Tibial artery (tissue), 4 donors: ENCODE data around the gene SEPHS1.
A peak's percentile ranks its signal among the peaks of the same experiment; 100 is the strongest.

Experiments used
- DNase-seq, 2 donors: peaks; one replicate each; pipeline ENCODE4 v3.0.0-alpha.2; 2019
- H3K27ac ChIP-seq, 2 donors: fragments of 200-600 bp; sonication (generic) in 1 of 2; 1 replicate in 1 of 2; 2 replicates in 1 of 2; pipeline ENCODE4 v1.5.1; 2018 to 2019; ENCODE audit warnings: mild to moderate bottlenecking in 1 of 2
- H3K27me3 ChIP-seq, 2 donors: fragments of 200-600 bp; sonication (generic) in 1 of 2; one replicate each; pipeline versions ENCODE4 v1.5.1 to v1.6.0; 2016 to 2019
- H3K36me3 ChIP-seq, 3 donors: fragments of 200-600 bp; sonication (generic) in 2 of 3; one replicate each; pipeline ENCODE4 v1.5.1; 2016 to 2019; ENCODE audit warnings: mild to moderate bottlenecking in 2 of 3
- H3K4me1 ChIP-seq, 4 donors: fragments of 200-600 bp; sonication (generic) in 2 of 4; 1 replicate in 3 of 4; 2 replicates in 1 of 4; pipeline ENCODE4 v1.5.1; 2016 to 2019
- H3K4me3 ChIP-seq, 2 donors: fragments of 200-600 bp; sonication (generic) in 1 of 2; 1 replicate in 1 of 2; 2 replicates in 1 of 2; pipeline ENCODE4 v1.5.1; 2018 to 2019; ENCODE audit warnings: mild to moderate bottlenecking in 2 of 2
- H3K9me3 ChIP-seq, 3 donors: fragments of 200-600 bp; sonication (generic) in 1 of 3; one replicate each; pipeline ENCODE4 v1.5.1; 2016 to 2019
- intact Hi-C: fragments of 100-400 bp; cut with DNase I; formaldehyde crosslinking; loops from one replicate; pipeline ENCODE4 v1.15.0; 2023; ENCODE audit warnings: low total_unique reads
- TF ChIP-seq, protein P1 (sequence below), 2 experiments: fragments of 200-600 bp in 1 of 2; fragments of 450-650 bp in 1 of 2; IDR thresholded peaks; one replicate each; pipeline ENCODE4 v1.5.1; 2017 to 2019; ENCODE audit warnings: antibody characterized with exemption in 2 of 2, mild to moderate bottlenecking in 1 of 2, moderate library complexity in 1 of 2

Gene SEPHS1, protein sequence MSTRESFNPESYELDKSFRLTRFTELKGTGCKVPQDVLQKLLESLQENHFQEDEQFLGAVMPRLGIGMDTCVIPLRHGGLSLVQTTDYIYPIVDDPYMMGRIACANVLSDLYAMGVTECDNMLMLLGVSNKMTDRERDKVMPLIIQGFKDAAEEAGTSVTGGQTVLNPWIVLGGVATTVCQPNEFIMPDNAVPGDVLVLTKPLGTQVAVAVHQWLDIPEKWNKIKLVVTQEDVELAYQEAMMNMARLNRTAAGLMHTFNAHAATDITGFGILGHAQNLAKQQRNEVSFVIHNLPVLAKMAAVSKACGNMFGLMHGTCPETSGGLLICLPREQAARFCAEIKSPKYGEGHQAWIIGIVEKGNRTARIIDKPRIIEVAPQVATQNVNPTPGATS

DNA sequence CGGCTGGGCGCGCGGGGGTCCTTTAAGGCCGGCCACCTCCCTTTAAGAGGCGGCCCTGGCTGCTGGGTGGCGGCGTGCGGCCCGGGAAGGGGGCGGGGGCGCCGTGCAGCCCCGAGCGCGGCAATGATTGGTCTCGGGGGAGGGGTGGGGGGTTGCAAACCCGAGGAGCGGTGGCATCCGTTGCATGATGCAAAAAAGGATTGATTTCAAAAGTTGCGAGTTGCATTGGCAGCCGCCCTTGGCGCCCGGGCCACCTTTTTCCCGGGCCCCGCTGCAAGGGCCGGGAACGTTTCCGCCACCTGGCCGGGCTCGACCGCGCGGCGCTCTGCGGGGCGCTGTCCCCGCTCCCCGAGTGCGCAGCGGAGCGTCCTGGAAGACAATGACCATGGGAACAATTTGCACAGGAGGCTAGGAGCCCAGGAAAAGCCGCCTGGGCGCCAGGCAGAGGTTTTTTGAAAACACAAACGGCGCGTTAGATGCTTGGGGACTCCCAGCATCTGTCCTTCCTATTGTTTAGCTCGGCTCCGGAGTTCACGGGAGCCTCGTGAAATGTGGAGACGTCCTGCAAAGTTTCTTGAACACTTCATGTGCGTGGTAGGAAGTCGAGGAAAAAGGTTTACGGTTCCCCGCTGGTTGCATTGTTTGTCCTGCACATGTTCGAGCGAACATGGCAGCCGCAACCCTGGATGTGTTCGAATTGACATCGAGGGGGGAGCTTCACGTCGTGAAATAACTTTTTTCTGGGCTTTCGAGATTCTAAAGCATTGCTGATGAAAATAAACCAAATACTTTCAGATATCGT is at the start of gene SEPHS1:
Gene SEPHS1, minus strand, starts transcription at position 78 of the 802 bp plus-strand sequence. CDS start 3,343 bp downstream, outside the sequence.
- intact Hi-C loops, result no loop called here

DNA sequence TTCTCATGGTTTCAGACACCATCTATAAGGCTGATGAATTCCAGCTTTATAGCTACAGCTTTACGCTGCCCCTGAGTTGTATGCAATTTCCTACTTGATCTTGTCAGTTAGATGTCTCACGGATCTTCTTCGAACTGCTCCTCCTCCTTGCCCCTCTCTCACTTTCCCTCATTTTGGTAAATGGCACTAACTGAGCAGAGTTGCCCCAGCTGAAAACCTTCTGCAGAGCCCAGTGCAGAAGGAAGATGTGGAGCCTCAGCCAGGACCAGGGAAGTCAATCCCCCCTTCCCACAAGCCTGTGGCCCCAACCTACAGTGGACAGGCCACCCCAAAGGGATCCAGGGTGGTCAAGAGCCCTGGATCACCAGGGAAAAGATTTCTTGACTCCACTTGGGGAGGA is 49.0 kb upstream of the SEPHS1 start:
- DNase-seq, result no peak
- intact Hi-C loops, result no loop called here
- no peaks in the 10 kb centered on the region for H3K4me1 ChIP-seq

More for the DNA sequence above, at the start of gene SEPHS1:
- peak; percentile 58 to 85 for DNase-seq
- H3K36me3 ChIP-seq, result no peaks in the 10 kb centered on the region
- TF ChIP-seq, protein P1, sequence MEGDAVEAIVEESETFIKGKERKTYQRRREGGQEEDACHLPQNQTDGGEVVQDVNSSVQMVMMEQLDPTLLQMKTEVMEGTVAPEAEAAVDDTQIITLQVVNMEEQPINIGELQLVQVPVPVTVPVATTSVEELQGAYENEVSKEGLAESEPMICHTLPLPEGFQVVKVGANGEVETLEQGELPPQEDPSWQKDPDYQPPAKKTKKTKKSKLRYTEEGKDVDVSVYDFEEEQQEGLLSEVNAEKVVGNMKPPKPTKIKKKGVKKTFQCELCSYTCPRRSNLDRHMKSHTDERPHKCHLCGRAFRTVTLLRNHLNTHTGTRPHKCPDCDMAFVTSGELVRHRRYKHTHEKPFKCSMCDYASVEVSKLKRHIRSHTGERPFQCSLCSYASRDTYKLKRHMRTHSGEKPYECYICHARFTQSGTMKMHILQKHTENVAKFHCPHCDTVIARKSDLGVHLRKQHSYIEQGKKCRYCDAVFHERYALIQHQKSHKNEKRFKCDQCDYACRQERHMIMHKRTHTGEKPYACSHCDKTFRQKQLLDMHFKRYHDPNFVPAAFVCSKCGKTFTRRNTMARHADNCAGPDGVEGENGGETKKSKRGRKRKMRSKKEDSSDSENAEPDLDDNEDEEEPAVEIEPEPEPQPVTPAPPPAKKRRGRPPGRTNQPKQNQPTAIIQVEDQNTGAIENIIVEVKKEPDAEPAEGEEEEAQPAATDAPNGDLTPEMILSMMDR (IDR thresholded peaks at IDR 0.05), result peak in 1 of 2 experiments; percentile 4
- no peaks in the 10 kb centered on the region for H3K9me3 ChIP-seq
- H3K4me3 ChIP-seq, result peak within 1 kb of the TSS; percentile 76 to 92
- peaks cover 0 to 26% (median 14%) of the 10 kb centered on the region in 4 donors for H3K4me1 ChIP-seq
- H3K27ac ChIP-seq, result peak within 1 kb of the TSS; percentile 89 to 95
- H3K27me3 ChIP-seq, result peaks cover 0 to 21% of the 10 kb centered on the region in 2 donors

DNA sequence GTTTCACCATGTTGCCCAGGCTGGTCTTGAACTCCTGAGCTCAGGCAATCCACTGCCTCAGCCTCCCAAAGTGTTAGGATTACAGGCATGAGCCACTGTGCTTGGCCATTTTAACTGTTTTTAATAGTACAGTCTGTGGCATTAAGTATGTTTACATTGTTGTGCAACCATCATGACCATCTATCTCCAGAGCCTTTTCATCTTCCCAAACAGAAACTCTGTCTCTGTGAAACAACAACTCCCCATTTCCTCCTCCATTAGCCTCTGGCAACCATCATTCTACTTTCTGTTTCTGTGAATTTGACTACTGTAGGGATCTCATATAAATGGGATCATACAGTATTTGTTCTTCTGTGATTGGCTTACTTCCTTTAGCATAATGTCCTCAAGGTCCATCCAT is 48.3 kb upstream of the SEPHS1 start:
- intact Hi-C loops, result no loop called here
- Histone ChIP-seq H3K27me3 (peaks cover 0 to 4% of the 10 kb centered on the region in 2 donors), H3K4me1 (no peaks in the 10 kb centered on the region), H3K4me3 (no peak overlapping the region), H3K36me3 (no peaks in the 10 kb centered on the region), H3K9me3 (peaks cover 0 to 4% (median 0%) of the 10 kb centered on the region in 3 donors), H3K27ac (no peak overlapping the region)
- TF ChIP-seq, protein P1 (IDR thresholded peaks at IDR 0.05), result no peak
- DNase-seq, result no peak

More for the DNA sequence above, 49.0 kb upstream of the SEPHS1 start:
- Histone ChIP-seq H3K9me3 (peaks cover 0 to 4% (median 0%) of the 10 kb centered on the region in 3 donors), H3K27me3 (peaks cover 0 to 4% of the 10 kb centered on the region in 2 donors), H3K4me3 (no peak overlapping the region), H3K36me3 (no peaks in the 10 kb centered on the region), H3K27ac (no peak overlapping the region)
- TF ChIP-seq, protein P1 (IDR thresholded peaks at IDR 0.05), result no peak

DNA sequence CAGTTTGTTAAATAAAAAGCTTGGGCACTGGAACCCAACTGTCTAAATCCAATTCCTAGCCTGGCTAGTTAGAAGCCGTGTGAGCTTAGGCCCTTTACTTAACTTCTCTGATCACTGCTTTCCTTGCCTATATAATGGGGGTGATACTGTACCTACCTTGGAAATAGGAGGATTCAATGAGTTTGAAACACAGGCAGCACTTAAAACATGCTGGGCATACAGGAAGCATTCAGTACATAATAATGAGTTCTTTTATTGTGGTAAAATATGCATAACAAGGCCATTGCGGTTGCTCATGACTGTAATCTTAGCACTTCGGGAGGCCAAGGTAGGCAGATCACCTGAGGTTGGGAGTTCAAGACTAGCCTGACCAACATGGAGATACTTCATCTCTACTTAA is 47.4 kb upstream of the SEPHS1 start:
- DNase-seq, result no peak
- Histone ChIP-seq H3K4me1 (no peaks in the 10 kb centered on the region), H3K9me3 (peaks cover 0 to 4% (median 0%) of the 10 kb centered on the region in 3 donors), H3K27me3 (peaks cover 0 to 4% of the 10 kb centered on the region in 2 donors), H3K27ac (no peak overlapping the region), H3K4me3 (no peak overlapping the region), H3K36me3 (no peaks in the 10 kb centered on the region)
- TF ChIP-seq, protein P1 (IDR thresholded peaks at IDR 0.05), result no peak
- intact Hi-C loops, result no loop called here

DNA sequence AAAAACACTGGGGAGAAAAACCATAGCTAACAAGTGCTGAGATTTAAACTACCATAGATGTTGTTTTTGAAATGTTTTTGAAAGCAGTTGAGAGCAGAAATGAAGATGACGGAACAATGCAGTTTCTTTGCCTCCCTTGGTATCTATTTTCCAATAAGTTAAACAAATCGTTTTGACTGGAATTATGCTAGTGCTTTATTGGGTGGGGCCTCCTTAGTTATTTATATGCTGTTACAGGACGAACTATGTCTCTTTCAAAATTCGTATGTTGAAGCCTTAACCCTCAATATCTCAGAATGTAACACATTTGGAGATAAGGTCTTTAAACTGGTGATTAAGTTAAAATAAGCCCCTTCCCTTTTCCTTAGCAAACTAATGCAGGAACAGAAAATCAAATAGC is 45.5 kb upstream of the SEPHS1 start:
- DNase-seq, result no peak
- Histone ChIP-seq H3K27me3 (peaks cover 0 to 4% of the 10 kb centered on the region in 2 donors), H3K4me1 (no peaks in the 10 kb centered on the region), H3K27ac (no peak overlapping the region), H3K36me3 (no peaks in the 10 kb centered on the region), H3K9me3 (peaks cover 0 to 4% (median 0%) of the 10 kb centered on the region in 3 donors), H3K4me3 (no peak overlapping the region)
- TF ChIP-seq, protein P1 (IDR thresholded peaks at IDR 0.05), result no peak
- intact Hi-C loops, result no loop called here
